GM23338 (cell line): ENCODE results near the gene SPECC1. TPM values are rescaled to one million over a fixed set of nuclear protein-coding genes. Genes with fewer than 3 reads are reported as not detected.

Experiments used
- ATAC-seq: fragments of 200-7000 bp; cut with Tn5 transposase; 3 replicates; pipeline ENCODE4 v1.9.1; 2020
- DNase-seq: peaks from one replicate; pipeline ENCODE4 v3.0.0-alpha.2; 2015; ENCODE audit warnings: low spot score
- H2AFZ ChIP-seq: fragments of 200-600 bp; sonication (generic); 2 replicates; pipeline ENCODE4 v1.8.0; 2016; ENCODE audit warnings: antibody characterized with exemption, mild to moderate bottlenecking, moderate library complexity
- H3F3A ChIP-seq: fragments of 200-600 bp; sonication (generic); replicated peaks from 2 replicates; pipeline ENCODE4 v1.8.0; 2017; ENCODE audit warnings: antibody characterized with exemption, mixed run types, low read depth
- H3K27ac ChIP-seq: fragments of 200-600 bp; sonication (generic); 2 replicates; pipeline ENCODE4 v1.6.1; 2016; ENCODE audit warnings: low read depth
- H3K27me3 ChIP-seq: fragments of 200-600 bp; sonication (generic); 2 replicates; pipeline ENCODE4 v1.8.0; 2016; ENCODE audit warnings: mild to moderate bottlenecking, mixed run types, moderate library complexity; ENCODE audit not compliant: insufficient read depth
- H3K36me3 ChIP-seq: fragments of 200-600 bp; sonication (generic); 2 replicates; pipeline ENCODE4 v1.8.0; 2016; ENCODE audit warnings: mild to moderate bottlenecking; ENCODE audit not compliant: insufficient read depth
- H3K4me1 ChIP-seq: fragments of 200-600 bp; sonication (generic); 2 replicates; pipeline ENCODE4 v1.8.0; 2016; ENCODE audit warnings: mild to moderate bottlenecking, moderate library complexity; ENCODE audit not compliant: insufficient read depth
- H3K4me2 ChIP-seq: fragments of 200-600 bp; sonication (generic); 2 replicates; pipeline ENCODE4 v1.7.1; 2017; ENCODE audit warnings: mixed run types
- H3K4me3 ChIP-seq: fragments of 200-600 bp; sonication (generic); 2 replicates; pipeline ENCODE4 v1.6.1; 2016; ENCODE audit warnings: mixed run types
- H3K79me2 ChIP-seq: fragments of 200-600 bp; sonication (generic); replicated peaks from 2 replicates; pipeline ENCODE4 v1.8.0; 2017; ENCODE audit warnings: mild to moderate bottlenecking; ENCODE audit not compliant: insufficient read depth
- H3K9me2 ChIP-seq: fragments of 200-600 bp; sonication (generic); 2 replicates; pipeline ENCODE4 v1.8.0; 2017; ENCODE audit not compliant: insufficient read depth
- H4K20me1 ChIP-seq: fragments of 200-600 bp; sonication (generic); replicated peaks from 2 replicates; pipeline ENCODE4 v1.8.0; 2017; ENCODE audit warnings: mild to moderate bottlenecking; ENCODE audit not compliant: insufficient read depth
- H3K27ac Mint-ChIP-seq: 2 replicates; pipeline ENCODE4 v1.8.0; 2020; ENCODE audit warnings: inconsistent platforms, mild to moderate bottlenecking, moderate library complexity, mixed read lengths
- H3K27me3 Mint-ChIP-seq: 3 replicates; pipeline ENCODE4 v1.8.0; 2022; ENCODE audit warnings: low read depth, mild to moderate bottlenecking, moderate library complexity, mixed read lengths, inconsistent platforms; ENCODE audit not compliant: insufficient read depth, poor library complexity
- H3K36me3 Mint-ChIP-seq: 3 replicates; pipeline ENCODE4 v1.8.0; 2021; ENCODE audit warnings: low read depth, mild to moderate bottlenecking, inconsistent platforms, moderate library complexity, mixed read lengths
- H3K4me1 Mint-ChIP-seq: 3 replicates; pipeline ENCODE4 v1.8.0; 2020; ENCODE audit warnings: mild to moderate bottlenecking, inconsistent platforms, mixed read lengths
- H3K4me3 Mint-ChIP-seq: 3 replicates; pipeline ENCODE4 v1.8.0; 2021; ENCODE audit warnings: moderate library complexity, mild to moderate bottlenecking, inconsistent platforms, mixed read lengths
- H3K9me3 Mint-ChIP-seq: 3 replicates; pipeline ENCODE4 v1.8.0; 2020; ENCODE audit warnings: moderate library complexity, mild to moderate bottlenecking, inconsistent platforms, mixed read lengths
- EZH2 ChIP-seq: fragments of 200-600 bp; sonication (generic); IDR thresholded peaks from one replicate; pipeline ENCODE4 v1.8.0; 2017; ENCODE audit warnings: antibody characterized with exemption, mild to moderate bottlenecking, low read depth; ENCODE audit not compliant: unreplicated experiment
- EZH2phosphoT487 ChIP-seq: fragments of 200-600 bp; sonication (generic); IDR thresholded peaks from one replicate; pipeline ENCODE4 v1.8.1; 2018; ENCODE audit warnings: antibody characterized with exemption; ENCODE audit not compliant: unreplicated experiment
- JUNB ChIP-seq: IDR thresholded peaks from one replicate; pipeline ENCODE4 v1.6.1; 2016; ENCODE audit warnings: antibody characterized with exemption; ENCODE audit not compliant: unreplicated experiment
- NANOG ChIP-seq: IDR thresholded peaks from 2 replicates; pipeline ENCODE4 v1.6.1; 2016; ENCODE audit warnings: antibody characterized with exemption, borderline replicate concordance
- POLR2AphosphoS5 ChIP-seq: IDR thresholded peaks from 2 replicates; pipeline ENCODE4 v1.6.1; 2016; ENCODE audit warnings: antibody characterized with exemption, low read depth
- STAT1 ChIP-seq: IDR thresholded peaks from one replicate; pipeline ENCODE4 v1.6.1; 2016; ENCODE audit warnings: antibody characterized with exemption; ENCODE audit not compliant: unreplicated experiment
- ZNF331 ChIP-seq: fragments of 250-450 bp; sonication (Bioruptor Pico); IDR thresholded peaks from 2 replicates; pipeline ENCODE4 v1.5.0; 2020; ENCODE audit warnings: low read depth, mild to moderate bottlenecking, moderate library complexity
- polyA plus RNA-seq: library from polyadenylated mRNA; unstranded; fragments of >200 nt; fragmentation: Nextera tagmentation; extraction: Ambion mirVana; gene quantifications from 2 replicates; pipeline ENCODE4 v1.2.1, GENCODE V29; 2016
- total RNA-seq: library from RNA; depleted of rRNA; stranded (reverse); fragments of >200 nt; shearing (Covaris generic); gene quantifications from 2 replicates; pipeline ENCODE4 v1.2.3, GENCODE V29; 2014
- TF ChIP-seq, protein P1 (sequence below), 2 experiments: fragments of 200-600 bp in 1 of 2; sonication (generic) in 1 of 2; conservative IDR thresholded peaks; 2 replicates each; pipeline versions ENCODE4 v1.5.1 to v1.6.1; 2016 to 2017; ENCODE audit warnings: antibody characterized with exemption in 2 of 2, low read depth in 2 of 2, mild to moderate bottlenecking in 2 of 2, moderate library complexity in 1 of 2
- TF ChIP-seq, protein P2 (sequence below): IDR thresholded peaks from 2 replicates; pipeline ENCODE4 v1.6.1; 2016; ENCODE audit warnings: antibody characterized with exemption
- TF ChIP-seq, protein P3 (sequence below): fragments of 250-450 bp; sonication (Bioruptor Pico); IDR thresholded peaks from 2 replicates; pipeline ENCODE4 v1.5.0; 2020; ENCODE audit warnings: mild to moderate bottlenecking, moderate library complexity
- TF ChIP-seq, protein P4 (sequence below): IDR thresholded peaks from one replicate; pipeline ENCODE4 v1.6.1; 2018; ENCODE audit warnings: antibody characterized with exemption; ENCODE audit not compliant: unreplicated experiment

The SPECC1 gene
- total and polyA plus RNA-seq, 2 experiments from 2014 or later: 42.6 to 101 TPM

DNA sequence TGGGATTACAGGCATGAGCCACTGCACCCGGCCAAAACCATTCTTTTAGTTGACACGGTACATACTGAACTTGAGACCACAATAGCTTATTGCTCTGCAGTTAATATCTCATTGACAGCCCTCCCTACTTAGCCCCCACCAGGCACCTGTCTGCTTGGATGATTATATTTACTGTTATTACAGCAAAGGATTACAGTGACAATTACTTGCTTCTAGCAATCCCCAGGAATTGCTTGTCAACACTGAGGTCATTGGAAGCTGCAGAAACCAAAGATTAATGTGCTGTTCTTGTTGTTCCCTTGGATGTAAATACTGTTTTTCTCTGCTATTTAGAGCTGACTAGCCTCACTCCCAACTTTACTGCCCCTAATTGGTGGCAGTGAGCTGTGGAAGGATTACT is 247.0 kb downstream of the SPECC1 start (continued):
- TF ChIP-seq EZH2 (no peak), STAT1 (no peak), JUNB (no peak), NANOG (no peak), ZNF331 (CRISPR knock-in tag) (no peak)
- TF ChIP-seq, protein P1, sequence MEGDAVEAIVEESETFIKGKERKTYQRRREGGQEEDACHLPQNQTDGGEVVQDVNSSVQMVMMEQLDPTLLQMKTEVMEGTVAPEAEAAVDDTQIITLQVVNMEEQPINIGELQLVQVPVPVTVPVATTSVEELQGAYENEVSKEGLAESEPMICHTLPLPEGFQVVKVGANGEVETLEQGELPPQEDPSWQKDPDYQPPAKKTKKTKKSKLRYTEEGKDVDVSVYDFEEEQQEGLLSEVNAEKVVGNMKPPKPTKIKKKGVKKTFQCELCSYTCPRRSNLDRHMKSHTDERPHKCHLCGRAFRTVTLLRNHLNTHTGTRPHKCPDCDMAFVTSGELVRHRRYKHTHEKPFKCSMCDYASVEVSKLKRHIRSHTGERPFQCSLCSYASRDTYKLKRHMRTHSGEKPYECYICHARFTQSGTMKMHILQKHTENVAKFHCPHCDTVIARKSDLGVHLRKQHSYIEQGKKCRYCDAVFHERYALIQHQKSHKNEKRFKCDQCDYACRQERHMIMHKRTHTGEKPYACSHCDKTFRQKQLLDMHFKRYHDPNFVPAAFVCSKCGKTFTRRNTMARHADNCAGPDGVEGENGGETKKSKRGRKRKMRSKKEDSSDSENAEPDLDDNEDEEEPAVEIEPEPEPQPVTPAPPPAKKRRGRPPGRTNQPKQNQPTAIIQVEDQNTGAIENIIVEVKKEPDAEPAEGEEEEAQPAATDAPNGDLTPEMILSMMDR (conservative IDR thresholded peaks at IDR 0.05; ENCODE audit: low read depth in 2 of 2): no peak
- TF ChIP-seq, protein P2, sequence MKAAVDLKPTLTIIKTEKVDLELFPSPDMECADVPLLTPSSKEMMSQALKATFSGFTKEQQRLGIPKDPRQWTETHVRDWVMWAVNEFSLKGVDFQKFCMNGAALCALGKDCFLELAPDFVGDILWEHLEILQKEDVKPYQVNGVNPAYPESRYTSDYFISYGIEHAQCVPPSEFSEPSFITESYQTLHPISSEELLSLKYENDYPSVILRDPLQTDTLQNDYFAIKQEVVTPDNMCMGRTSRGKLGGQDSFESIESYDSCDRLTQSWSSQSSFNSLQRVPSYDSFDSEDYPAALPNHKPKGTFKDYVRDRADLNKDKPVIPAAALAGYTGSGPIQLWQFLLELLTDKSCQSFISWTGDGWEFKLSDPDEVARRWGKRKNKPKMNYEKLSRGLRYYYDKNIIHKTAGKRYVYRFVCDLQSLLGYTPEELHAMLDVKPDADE: no peak

DNA sequence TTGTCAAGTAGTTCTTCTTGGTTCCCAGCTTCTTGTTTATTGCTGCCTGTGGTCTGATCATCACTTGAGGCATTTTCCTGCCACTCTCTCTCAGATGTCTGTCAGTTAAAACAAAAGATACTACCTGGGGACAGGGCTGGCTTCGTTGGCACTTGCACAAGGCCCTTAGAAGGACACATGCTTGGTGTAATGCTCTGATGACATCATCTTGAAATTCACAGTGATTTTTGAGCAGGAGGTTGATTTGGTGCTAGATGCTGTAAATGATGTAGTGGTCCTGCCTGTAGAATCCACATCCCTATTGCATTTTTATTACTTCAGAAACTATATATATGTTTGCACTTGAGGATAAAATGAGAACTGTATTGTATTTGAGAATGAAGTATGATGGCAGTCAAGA is 247.8 kb downstream of the SPECC1 start:
- Histone ChIP-seq H3K79me2 (no peaks in the 10 kb centered on the region), H3K4me3 (no peak overlapping the region), H3K4me2 (no peak overlapping the region), H4K20me1 (peaks cover 5% of the 10 kb centered on the region), H3F3A (no peaks in the 10 kb centered on the region), H3K4me1 (peaks cover 4% of the 10 kb centered on the region; the same call in 1 of the 2 replicates), H3K9me2 (no peaks in the 10 kb centered on the region), H3K27ac (no peak overlapping the region), H3K36me3 (peaks cover 14% of the 10 kb centered on the region; the same call in 1 of the 2 replicates), H3K27me3 (no peaks in the 10 kb centered on the region), H2AFZ (no peak overlapping the region)
- Mint-ChIP-seq H3K9me3 (no peaks in the 10 kb centered on the region), H3K4me1 (peaks cover 4% of the 10 kb centered on the region), H3K27ac (no peak overlapping the region), H3K4me3 (no peak overlapping the region), H3K27me3 (peaks cover 2% of the 10 kb centered on the region), H3K36me3 (peaks cover 70% of the 10 kb centered on the region)
- ATAC-seq (no peak), DNase-seq (no peak)
- TF ChIP-seq POLR2AphosphoS5 (no peak), EZH2 (no peak), JUNB (no peak), EZH2phosphoT487 (no peak), ZNF331 (CRISPR knock-in tag) (no peak), STAT1 (no peak), NANOG (no peak)
- TF ChIP-seq, protein P3, sequence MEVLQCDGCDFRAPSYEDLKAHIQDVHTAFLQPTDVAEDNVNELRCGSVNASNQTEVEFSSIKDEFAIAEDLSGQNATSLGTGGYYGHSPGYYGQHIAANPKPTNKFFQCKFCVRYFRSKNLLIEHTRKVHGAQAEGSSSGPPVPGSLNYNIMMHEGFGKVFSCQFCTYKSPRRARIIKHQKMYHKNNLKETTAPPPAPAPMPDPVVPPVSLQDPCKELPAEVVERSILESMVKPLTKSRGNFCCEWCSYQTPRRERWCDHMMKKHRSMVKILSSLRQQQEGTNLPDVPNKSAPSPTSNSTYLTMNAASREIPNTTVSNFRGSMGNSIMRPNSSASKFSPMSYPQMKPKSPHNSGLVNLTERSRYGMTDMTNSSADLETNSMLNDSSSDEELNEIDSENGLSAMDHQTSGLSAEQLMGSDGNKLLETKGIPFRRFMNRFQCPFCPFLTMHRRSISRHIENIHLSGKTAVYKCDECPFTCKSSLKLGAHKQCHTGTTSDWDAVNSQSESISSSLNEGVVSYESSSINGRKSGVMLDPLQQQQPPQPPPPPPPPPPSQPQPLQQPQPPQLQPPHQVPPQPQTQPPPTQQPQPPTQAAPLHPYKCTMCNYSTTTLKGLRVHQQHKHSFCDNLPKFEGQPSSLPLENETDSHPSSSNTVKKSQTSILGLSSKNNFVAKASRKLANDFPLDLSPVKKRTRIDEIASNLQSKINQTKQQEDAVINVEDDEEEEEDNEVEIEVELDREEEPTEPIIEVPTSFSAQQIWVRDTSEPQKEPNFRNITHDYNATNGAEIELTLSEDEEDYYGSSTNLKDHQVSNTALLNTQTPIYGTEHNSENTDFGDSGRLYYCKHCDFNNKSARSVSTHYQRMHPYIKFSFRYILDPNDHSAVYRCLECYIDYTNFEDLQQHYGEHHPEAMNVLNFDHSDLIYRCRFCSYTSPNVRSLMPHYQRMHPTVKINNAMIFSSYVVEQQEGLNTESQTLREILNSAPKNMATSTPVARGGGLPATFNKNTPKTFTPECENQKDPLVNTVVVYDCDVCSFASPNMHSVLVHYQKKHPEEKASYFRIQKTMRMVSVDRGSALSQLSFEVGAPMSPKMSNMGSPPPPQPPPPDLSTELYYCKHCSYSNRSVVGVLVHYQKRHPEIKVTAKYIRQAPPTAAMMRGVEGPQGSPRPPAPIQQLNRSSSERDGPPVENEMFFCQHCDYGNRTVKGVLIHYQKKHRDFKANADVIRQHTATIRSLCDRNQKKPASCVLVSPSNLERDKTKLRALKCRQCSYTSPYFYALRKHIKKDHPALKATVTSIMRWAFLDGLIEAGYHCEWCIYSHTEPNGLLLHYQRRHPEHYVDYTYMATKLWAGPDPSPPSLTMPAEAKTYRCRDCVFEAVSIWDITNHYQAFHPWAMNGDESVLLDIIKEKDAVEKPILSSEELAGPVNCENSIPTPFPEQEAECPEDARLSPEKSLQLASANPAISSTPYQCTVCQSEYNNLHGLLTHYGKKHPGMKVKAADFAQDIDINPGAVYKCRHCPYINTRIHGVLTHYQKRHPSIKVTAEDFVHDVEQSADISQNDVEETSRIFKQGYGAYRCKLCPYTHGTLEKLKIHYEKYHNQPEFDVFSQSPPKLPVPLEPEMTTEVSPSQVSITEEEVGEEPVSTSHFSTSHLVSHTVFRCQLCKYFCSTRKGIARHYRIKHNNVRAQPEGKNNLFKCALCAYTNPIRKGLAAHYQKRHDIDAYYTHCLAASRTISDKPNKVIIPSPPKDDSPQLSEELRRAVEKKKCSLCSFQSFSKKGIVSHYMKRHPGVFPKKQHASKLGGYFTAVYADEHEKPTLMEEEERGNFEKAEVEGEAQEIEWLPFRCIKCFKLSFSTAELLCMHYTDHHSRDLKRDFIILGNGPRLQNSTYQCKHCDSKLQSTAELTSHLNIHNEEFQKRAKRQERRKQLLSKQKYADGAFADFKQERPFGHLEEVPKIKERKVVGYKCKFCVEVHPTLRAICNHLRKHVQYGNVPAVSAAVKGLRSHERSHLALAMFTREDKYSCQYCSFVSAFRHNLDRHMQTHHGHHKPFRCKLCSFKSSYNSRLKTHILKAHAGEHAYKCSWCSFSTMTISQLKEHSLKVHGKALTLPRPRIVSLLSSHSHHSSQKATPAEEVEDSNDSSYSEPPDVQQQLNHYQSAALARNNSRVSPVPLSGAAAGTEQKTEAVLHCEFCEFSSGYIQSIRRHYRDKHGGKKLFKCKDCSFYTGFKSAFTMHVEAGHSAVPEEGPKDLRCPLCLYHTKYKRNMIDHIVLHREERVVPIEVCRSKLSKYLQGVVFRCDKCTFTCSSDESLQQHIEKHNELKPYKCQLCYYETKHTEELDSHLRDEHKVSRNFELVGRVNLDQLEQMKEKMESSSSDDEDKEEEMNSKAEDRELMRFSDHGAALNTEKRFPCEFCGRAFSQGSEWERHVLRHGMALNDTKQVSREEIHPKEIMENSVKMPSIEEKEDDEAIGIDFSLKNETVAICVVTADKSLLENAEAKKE (CRISPR knock-in tag): no peak
- TF ChIP-seq, protein P4, sequence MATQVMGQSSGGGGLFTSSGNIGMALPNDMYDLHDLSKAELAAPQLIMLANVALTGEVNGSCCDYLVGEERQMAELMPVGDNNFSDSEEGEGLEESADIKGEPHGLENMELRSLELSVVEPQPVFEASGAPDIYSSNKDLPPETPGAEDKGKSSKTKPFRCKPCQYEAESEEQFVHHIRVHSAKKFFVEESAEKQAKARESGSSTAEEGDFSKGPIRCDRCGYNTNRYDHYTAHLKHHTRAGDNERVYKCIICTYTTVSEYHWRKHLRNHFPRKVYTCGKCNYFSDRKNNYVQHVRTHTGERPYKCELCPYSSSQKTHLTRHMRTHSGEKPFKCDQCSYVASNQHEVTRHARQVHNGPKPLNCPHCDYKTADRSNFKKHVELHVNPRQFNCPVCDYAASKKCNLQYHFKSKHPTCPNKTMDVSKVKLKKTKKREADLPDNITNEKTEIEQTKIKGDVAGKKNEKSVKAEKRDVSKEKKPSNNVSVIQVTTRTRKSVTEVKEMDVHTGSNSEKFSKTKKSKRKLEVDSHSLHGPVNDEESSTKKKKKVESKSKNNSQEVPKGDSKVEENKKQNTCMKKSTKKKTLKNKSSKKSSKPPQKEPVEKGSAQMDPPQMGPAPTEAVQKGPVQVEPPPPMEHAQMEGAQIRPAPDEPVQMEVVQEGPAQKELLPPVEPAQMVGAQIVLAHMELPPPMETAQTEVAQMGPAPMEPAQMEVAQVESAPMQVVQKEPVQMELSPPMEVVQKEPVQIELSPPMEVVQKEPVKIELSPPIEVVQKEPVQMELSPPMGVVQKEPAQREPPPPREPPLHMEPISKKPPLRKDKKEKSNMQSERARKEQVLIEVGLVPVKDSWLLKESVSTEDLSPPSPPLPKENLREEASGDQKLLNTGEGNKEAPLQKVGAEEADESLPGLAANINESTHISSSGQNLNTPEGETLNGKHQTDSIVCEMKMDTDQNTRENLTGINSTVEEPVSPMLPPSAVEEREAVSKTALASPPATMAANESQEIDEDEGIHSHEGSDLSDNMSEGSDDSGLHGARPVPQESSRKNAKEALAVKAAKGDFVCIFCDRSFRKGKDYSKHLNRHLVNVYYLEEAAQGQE: no peak
